ENCODE results near the gene TSPAN32.

Gene TSPAN32

DNA sequence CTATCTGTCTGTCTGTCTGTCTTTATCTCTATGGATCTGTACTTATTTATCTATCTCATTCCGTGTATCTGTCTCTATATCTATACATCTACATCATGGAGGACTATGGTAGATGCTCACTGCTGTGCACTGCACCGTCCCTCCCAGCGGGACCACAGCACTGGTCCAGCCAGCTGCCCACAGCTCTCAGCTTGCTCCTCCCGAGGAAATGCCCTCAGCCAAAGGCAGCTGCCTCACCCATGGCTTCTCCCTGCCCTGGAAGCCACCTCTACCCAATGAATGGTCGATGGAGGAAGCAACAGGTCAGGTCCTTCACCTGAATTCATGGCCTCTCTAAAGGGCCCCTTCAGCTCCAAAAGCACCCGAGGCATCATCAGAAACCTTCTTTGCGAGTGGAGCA, 60.6 kb downstream of the TSPAN32 start:
- no peak for TF ChIP-seq EP300 (IDR thresholded peaks at IDR 0.05; ENCODE audit: borderline replicate concordance)
- no peak for TF ChIP-seq NFIC (IDR thresholded peaks at IDR 0.05)
- no peak for TF ChIP-seq CREB1 (IDR thresholded peaks at IDR 0.05; ENCODE audit: low read depth)
- TF ChIP-seq TCF12 (IDR thresholded peaks at IDR 0.05; ENCODE audit: low read depth), result no peak
- TF ChIP-seq ZBTB7A (IDR thresholded peaks at IDR 0.05; ENCODE audit: low read depth), result no peak
- TF ChIP-seq, protein P1, sequence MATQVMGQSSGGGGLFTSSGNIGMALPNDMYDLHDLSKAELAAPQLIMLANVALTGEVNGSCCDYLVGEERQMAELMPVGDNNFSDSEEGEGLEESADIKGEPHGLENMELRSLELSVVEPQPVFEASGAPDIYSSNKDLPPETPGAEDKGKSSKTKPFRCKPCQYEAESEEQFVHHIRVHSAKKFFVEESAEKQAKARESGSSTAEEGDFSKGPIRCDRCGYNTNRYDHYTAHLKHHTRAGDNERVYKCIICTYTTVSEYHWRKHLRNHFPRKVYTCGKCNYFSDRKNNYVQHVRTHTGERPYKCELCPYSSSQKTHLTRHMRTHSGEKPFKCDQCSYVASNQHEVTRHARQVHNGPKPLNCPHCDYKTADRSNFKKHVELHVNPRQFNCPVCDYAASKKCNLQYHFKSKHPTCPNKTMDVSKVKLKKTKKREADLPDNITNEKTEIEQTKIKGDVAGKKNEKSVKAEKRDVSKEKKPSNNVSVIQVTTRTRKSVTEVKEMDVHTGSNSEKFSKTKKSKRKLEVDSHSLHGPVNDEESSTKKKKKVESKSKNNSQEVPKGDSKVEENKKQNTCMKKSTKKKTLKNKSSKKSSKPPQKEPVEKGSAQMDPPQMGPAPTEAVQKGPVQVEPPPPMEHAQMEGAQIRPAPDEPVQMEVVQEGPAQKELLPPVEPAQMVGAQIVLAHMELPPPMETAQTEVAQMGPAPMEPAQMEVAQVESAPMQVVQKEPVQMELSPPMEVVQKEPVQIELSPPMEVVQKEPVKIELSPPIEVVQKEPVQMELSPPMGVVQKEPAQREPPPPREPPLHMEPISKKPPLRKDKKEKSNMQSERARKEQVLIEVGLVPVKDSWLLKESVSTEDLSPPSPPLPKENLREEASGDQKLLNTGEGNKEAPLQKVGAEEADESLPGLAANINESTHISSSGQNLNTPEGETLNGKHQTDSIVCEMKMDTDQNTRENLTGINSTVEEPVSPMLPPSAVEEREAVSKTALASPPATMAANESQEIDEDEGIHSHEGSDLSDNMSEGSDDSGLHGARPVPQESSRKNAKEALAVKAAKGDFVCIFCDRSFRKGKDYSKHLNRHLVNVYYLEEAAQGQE (IDR thresholded peaks at IDR 0.05; ENCODE audit: low read depth), result no peak
- TF ChIP-seq RAD21 (IDR thresholded peaks at IDR 0.05; ENCODE audit: low read depth), result no peak
- no peak for TF ChIP-seq TEAD4 (IDR thresholded peaks at IDR 0.05)
- no peak for TF ChIP-seq YY1 (IDR thresholded peaks at IDR 0.05; ENCODE audit: low read depth)
- no peak for TF ChIP-seq EGR1 (IDR thresholded peaks at IDR 0.05)
- TF ChIP-seq CEBPB (IDR thresholded peaks at IDR 0.05), result no peak
- TF ChIP-seq FOXM1 (IDR thresholded peaks at IDR 0.05; ENCODE audit: borderline replicate concordance, low read depth), result no peak
- TF ChIP-seq TAF1 (IDR thresholded peaks at IDR 0.05; ENCODE audit: low read depth), result no peak

DNA sequence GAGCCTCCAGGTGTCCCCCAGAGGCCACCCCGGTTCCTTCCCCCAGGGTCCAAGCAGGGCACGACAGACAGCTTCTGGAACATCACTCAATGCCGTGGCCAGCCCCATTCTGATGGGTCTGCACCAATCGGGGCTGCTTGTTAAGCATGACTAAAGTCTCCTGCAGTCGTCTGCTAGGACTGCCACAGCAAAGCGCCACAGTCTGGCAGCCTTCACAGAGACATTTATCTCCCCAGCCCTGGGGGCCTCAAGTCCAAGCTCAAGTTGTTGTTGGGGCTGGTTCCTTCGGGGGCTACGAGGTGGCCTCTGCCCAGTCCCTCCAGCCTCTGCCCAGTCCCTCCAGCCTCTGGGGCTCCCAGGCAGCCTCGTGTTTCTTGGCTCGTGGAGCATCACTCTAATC, 61.3 kb downstream of the TSPAN32 start:
- TF ChIP-seq CEBPB (IDR thresholded peaks at IDR 0.05), result no peak
- no peak for TF ChIP-seq CREB1 (IDR thresholded peaks at IDR 0.05; ENCODE audit: low read depth)
- TF ChIP-seq, protein P1 (IDR thresholded peaks at IDR 0.05; ENCODE audit: low read depth), result no peak

DNA sequence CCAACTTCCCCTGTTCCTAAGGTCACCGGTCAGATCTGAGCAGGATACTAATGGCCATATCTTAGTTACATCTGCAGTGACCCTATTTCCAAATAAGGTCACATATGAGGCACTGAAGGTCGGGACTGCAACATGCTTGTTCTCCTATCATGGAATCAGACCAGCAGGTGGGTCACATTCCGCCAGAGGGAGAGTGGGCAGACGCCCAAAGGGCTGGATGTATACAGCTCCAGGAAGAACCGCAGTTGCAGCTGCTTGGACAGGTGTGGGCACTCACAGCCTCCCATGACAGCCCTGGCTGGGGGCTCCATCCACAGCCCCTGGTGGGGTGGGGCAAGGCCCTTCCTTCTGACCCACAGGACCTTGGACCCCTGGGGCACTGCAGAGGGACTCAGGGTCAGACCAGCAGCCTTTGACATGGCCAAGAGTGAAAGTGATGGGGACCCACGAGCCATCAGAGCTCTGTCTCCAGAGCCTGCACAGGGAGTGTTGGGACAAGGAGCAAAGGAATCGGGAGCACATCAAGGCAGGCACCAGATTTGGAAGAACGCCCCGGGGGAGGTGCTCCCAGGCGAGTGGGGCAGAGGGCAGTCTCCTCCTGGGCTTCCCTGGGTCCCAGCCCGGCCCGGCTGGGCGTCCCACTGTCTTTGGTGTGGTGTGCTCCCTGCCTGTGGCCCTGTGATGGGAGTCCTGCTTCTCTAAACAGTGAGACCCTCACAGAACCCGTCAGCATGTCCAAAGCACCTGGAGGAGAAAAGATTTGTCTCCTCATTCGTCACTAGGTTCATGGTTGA, 62.0 kb downstream of the TSPAN32 start:
- TF ChIP-seq ZBTB7A (IDR thresholded peaks at IDR 0.05; ENCODE audit: low read depth), result no peak
- no peak for TF ChIP-seq EP300 (IDR thresholded peaks at IDR 0.05; ENCODE audit: borderline replicate concordance)
- TF ChIP-seq NFIC (IDR thresholded peaks at IDR 0.05), result no peak
- TF ChIP-seq, protein P1 (IDR thresholded peaks at IDR 0.05; ENCODE audit: low read depth), result no peak

DNA sequence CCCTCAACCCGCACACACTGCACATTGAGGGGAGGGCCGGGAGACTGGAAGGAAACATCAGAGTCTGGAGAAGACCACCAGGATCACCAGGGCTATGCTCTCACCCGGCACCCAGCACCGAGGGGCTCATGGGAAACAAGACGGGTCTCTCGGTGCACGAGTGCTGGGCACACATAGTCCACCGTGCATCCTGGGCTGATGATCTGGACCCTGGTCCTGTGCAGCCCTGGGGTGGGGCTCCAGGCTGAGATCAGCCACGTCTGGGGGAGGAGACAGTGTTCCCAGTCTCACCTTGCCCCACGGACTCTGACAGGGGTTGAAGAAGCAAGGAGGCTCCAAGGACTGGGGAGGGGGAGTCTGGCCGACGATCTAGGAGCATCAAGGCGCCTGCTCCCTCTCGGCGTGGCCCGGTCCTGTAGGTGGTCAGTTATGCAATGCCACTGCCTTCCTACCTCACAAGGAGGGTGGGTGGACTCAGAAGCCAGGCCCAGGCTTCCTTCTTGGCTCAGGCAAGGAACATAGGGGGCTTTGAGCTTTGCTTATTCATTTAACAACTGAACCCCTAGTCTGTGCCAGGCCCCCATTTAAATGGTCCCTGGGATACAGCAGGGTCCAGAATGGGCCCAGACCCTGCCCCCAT, 63.9 kb downstream of the TSPAN32 start:
- TF ChIP-seq, protein P2, sequence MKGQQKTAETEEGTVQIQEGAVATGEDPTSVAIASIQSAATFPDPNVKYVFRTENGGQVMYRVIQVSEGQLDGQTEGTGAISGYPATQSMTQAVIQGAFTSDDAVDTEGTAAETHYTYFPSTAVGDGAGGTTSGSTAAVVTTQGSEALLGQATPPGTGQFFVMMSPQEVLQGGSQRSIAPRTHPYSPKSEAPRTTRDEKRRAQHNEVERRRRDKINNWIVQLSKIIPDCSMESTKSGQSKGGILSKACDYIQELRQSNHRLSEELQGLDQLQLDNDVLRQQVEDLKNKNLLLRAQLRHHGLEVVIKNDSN (IDR thresholded peaks at IDR 0.05), result no peak
- TF ChIP-seq EP300 (IDR thresholded peaks at IDR 0.05; ENCODE audit: borderline replicate concordance) (no peak), RAD21 (IDR thresholded peaks at IDR 0.05; ENCODE audit: low read depth) (no peak), CREB1 (IDR thresholded peaks at IDR 0.05; ENCODE audit: low read depth) (no peak), CEBPB (IDR thresholded peaks at IDR 0.05) (no peak), YY1 (IDR thresholded peaks at IDR 0.05; ENCODE audit: low read depth) (no peak), EGR1 (IDR thresholded peaks at IDR 0.05) (no peak), TAF1 (IDR thresholded peaks at IDR 0.05; ENCODE audit: low read depth) (no peak), TEAD4 (IDR thresholded peaks at IDR 0.05) (no peak), ZBTB7A (IDR thresholded peaks at IDR 0.05; ENCODE audit: low read depth) (no peak), TCF12 (IDR thresholded peaks at IDR 0.05; ENCODE audit: low read depth) (no peak), FOXM1 (IDR thresholded peaks at IDR 0.05; ENCODE audit: borderline replicate concordance, low read depth) (no peak), NFIC (IDR thresholded peaks at IDR 0.05) (no peak)
- TF ChIP-seq, protein P3, sequence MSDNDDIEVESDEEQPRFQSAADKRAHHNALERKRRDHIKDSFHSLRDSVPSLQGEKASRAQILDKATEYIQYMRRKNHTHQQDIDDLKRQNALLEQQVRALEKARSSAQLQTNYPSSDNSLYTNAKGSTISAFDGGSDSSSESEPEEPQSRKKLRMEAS (IDR thresholded peaks at IDR 0.05), result no peak
- TF ChIP-seq, protein P1 (IDR thresholded peaks at IDR 0.05; ENCODE audit: low read depth), result no peak

Measured in Ishikawa (cell line).